IPS-NIHi7 (cell line): ENCODE results near the gene PIWIL1.

ENCODE experiments used
- DNase-seq: peaks from one replicate; pipeline ENCODE4 v3.0.0; 2012; ENCODE audit warnings: mixed read lengths; ENCODE audit errors: extremely low spot score

PIWIL1 gene

GRCh38 chr12:130337488-130338303 lies at the start of gene PIWIL1:
Gene PIWIL1, plus strand, starts transcription at chr12:130337887. Its CDS starts 4,705 bp downstream, at chr12:130342592.
- DNase-seq, result peak; percentile 37

- DNase-seq, result no peak
Measured at GRCh38 chr12:130288206-130288605, 49.5 kb upstream of the PIWIL1 start.

- no peak for DNase-seq
Measured at GRCh38 chr12:130288691-130289090, 49.0 kb upstream of the PIWIL1 start.

GRCh38 chr12:130290114-130290513 lies 47.6 kb upstream of the PIWIL1 start:
- no peak for DNase-seq

GRCh38 chr12:130298322-130299021 lies 39.2 kb upstream of the PIWIL1 start:
- DNase-seq, result no peak

- peak; percentile 39 for DNase-seq
Measured at GRCh38 chr12:130299574-130299973, 38.1 kb upstream of the PIWIL1 start.

GRCh38 chr12:130300090-130300489 lies 37.6 kb upstream of the PIWIL1 start:
- no peak for DNase-seq

GRCh38 chr12:130300737-130301535 lies 36.8 kb upstream of the PIWIL1 start:
- no peak for DNase-seq

GRCh38 chr12:130301559-130301958 lies 36.1 kb upstream of the PIWIL1 start:
- no peak for DNase-seq

- DNase-seq, result no peak
Measured at GRCh38 chr12:130303781-130304180, 33.9 kb upstream of the PIWIL1 start.

- no peak for DNase-seq
Measured at GRCh38 chr12:130307859-130308258, 29.8 kb upstream of the PIWIL1 start.

- DNase-seq, result no peak
Measured at GRCh38 chr12:130308393-130308792, 29.3 kb upstream of the PIWIL1 start.

GRCh38 chr12:130316251-130316650 lies 21.4 kb upstream of the PIWIL1 start:
- no peak for DNase-seq

GRCh38 chr12:130320536-130320935 lies 17.2 kb upstream of the PIWIL1 start:
- DNase-seq, result no peak

GRCh38 chr12:130322263-130322662 lies 15.4 kb upstream of the PIWIL1 start:
- DNase-seq, result no peak

GRCh38 chr12:130330685-130331084 lies 7.0 kb upstream of the PIWIL1 start:
- DNase-seq, result no peak

GRCh38 chr12:130331146-130331545 lies 6.5 kb upstream of the PIWIL1 start:
- peak; percentile 39 for DNase-seq

- no peak for DNase-seq
Measured at GRCh38 chr12:130333341-130333740, 4.3 kb upstream of the PIWIL1 start.

- no peak for DNase-seq
Measured at GRCh38 chr12:130334399-130334798, 3.3 kb upstream of the PIWIL1 start.

- DNase-seq, result no peak
Measured at GRCh38 chr12:130334937-130335336, 2.8 kb upstream of the PIWIL1 start.

GRCh38 chr12:130335517-130336392 lies 1.9 kb upstream of the PIWIL1 start:
- DNase-seq, result peak; percentile 50
